ENCODE results near the gene PTRH1. TPM values are rescaled to one million over a fixed set of nuclear protein-coding genes. Genes with fewer than 3 reads are reported as not detected.

PTRH1 gene
- total RNA-seq, 1 donor from 2014 or later: 13.3 TPM

DNA sequence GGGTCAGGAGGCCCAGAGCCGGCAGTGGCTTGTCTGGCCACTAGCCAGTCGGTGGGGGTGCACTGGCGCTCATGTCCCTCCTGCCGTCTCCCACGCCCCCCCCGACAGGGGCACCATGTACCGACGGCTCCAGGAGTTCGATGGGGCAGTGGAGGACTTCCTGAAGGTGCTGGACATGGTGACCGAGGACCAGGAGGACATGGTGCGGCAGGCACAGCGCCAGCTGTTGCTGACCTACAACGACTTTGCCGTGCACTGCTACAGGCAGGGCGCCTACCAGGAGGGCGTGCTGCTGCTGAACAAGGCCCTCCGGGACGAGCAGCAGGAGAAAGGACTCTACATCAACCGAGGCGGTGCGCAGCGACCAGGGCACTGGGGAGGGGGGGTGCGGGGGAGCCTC is 8.5 kb upstream of the PTRH1 start:
- ATAC-seq (ENCODE audit: poor library complexity) (peak; percentile 76), DNase-seq (peak; percentile 62)
- intact Hi-C loops (cut with DNase I): no loop called here

DNA sequence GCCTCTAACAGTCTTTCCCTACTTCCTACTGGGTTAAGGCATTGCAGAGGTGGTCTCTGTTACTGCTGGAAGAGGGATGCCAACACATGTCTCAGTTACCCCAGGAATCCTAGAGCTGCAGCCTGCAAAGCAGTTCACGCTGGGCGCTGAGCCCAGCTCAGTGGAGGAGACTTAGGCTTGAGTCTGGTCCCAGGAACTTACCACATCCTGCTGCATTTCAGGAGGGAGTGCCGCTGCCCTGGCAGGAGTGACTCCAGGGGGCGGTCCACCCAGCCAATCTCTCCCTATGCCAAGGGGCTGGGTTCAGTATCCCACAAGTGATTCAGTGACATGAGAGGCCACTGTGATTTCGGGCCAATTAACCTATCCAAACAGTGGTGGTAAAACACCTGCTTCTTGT is 8.0 kb upstream of the PTRH1 start:
- intact Hi-C loops (cut with DNase I): no loop called here
- no peak for DNase-seq
- ATAC-seq (ENCODE audit: poor library complexity): no peak

DNA sequence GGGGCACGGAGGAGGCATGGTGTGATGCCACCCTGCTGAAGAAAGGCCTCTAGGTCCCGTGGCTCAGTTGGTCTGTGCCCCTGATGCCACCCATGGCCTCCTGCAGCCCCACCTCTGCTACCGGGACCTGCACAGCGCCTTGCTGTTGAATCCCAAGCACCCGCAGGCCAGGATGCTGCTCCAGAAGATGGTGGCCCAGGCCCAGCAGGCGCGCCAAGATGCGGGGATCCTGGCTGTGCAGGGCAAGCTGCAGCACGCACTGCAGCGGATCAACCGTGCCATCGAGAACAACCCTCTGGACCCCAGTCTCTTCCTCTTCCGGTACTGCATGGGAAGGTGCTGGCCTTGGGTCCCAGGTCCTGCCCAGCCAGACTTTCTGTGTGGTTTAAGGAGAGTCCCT is 7.5 kb upstream of the PTRH1 start:
- no peak for DNase-seq
- intact Hi-C loops (cut with DNase I): no loop called here
- no peak for ATAC-seq (ENCODE audit: poor library complexity)

DNA sequence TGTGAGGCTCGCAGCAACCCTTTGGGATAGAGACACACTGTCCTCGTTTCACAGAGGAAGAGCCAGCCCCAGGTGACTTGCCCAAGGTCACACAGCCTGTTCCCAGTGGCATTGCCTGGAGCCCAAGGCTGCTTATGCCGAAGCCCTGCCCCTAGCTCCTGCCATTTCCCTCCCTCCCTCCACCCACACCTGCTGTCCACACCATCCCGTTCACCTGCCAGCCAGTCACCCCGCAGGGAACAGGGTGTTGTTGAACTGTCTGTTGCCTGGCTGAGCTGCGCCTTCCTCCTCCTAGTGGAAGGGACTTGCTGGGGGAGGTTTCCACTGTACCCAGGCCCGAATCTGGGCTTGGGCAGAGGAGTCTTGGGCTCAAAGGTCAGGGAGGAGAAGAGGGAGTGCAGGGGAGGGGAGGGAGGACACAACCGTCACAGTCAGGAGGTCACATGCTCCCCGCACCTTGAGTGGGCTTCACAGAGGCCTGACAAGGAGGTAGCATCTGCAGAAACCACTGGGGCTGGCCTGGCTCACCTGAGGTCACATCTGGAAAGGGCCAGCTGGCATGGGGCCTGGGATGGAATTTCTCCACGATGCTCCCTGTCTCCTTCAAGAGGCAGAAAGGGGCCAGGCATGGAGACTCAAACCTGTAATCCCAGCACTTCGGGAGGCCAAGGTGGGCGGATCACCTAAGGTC is 6.7 kb upstream of the PTRH1 start:
- ATAC-seq (ENCODE audit: poor library complexity) (no peak), DNase-seq (no peak)
- intact Hi-C loops (cut with DNase I): no loop called here

DNA sequence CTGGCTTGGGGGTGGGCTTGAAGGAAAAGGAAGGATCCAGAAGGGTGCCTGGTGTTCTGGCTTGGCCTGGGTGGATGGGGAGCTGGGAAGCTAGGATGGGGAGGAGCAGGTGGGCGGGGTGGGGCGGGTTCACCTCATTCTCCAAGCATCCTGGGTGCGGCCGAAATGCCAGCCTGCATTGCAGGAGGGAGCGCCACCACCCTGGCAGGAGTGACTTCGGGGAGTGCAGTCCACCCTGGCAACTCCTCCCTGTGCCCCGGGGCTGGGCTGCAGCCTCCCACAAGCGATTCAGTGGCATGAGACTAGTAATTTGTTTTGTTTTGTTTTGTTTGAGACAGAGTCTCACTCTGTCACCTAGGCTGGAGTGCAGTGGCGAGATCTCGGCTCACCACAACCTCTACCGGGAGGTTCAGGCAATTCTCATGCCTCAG is 5.9 kb upstream of the PTRH1 start:
- intact Hi-C loops (cut with DNase I): no loop called here
- ATAC-seq (ENCODE audit: poor library complexity) (no peak), DNase-seq (no peak)

DNA sequence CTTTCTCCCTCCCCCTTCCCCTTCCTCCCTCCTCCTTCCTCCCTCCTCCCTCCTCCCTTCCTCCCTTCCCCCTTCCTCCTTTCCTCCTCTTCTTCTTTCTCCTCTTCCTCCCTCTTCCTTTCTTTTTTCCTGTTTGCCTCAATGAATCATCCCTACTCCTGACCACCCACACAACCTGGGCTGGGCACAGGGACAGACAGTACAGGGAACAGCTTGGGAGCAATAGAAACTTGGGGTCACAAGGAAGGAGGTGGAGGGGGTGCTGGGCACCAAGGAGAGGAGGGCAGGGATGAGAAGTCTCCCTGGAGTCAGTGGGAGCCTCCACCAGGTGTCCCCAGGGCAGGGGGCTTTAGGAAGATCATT is 5.4 kb upstream of the PTRH1 start:
- intact Hi-C loops (cut with DNase I): no loop called here
- no peak for DNase-seq
- ATAC-seq (ENCODE audit: poor library complexity): no peak

DNA sequence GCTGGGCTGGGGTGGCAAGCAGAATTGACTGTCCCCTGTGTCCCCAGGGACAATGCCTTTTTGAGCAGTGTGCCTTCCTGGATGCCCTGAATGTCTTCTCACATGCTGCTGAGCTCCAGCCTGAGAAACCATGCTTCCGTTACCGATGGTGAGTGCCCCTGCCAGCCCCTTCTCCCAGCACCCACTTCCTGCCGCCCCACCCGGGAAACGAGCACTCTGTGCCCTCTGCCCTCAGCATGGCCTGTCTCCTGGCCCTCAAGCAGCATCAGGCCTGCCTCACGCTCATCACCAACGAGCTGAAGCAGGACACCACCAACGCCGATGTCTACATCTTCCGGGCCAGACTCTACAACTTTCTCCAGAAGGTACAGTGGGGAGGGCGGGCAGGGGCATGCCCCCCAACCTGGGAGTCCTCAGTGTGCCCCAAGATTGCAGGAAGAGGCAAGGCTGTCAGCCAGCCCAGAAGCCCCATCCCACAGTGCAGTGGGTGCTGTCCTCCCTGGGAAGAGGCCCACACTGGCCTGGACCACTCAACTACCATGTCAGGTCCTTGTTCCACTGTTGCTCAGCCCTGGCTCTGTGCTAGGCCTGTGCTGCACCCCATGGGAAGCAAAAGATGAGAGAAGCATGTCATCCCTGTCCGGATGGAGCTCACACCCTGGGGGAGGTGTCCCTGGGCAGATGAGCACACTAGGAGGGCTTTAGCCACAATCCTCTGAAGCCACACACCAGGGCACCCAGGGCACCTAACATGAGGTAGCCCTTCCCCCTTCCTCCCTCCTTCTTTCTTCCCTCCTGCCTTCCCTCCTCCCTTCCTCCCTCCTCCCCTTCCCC is 4.8 kb upstream of the PTRH1 start:
- intact Hi-C loops (cut with DNase I): no loop called here
- ATAC-seq (ENCODE audit: poor library complexity) (no peak), DNase-seq (no peak)

DNA sequence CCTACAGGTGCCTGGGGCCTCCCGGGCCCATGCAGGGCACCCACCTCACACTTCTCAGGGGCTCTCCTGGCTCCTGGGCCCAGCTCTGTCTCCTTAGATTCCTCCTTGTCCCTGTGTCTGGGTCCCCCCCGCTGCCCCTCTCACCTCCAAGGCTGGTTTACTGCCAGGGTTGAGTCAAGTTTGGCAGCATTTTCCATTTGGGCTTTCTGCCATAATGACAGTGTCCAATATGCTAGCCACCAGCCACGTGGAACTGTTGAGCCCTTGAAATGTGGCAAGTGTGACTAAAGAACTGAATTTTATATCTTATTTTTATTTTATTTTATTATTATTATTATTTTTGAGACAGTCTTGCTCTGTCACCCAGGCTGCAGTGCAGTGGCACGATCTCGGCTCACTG is 2.3 kb upstream of the PTRH1 start:
- no peak for ATAC-seq (ENCODE audit: poor library complexity)
- no peak for DNase-seq
- intact Hi-C loops (cut with DNase I): loop anchor here (5.0 to 10.0 kb wide), 2 partner anchors 105 to 223 kb away; partner anchors contain the start of gene STXBP1

DNA sequence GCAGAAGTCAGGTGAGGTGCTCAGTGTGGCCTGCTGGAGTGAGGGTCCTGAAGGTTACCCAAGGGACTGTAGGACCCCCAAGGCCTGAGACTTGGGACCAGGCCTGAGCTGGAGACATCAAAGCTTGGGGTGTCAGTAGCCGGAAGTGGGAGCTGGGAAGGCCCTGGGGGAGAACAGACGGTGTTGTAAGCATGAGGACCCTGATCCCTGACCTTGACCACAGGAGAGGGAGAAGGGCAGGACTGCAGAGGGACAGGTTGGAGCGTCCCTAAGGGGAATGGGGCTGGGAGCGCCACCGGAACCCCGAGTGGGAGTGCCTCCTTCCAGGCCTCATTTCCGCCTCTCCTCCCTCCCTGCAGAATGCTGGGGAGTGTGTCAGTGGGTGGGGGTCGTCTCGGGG is 949 bp upstream of the PTRH1 start:
- intact Hi-C loops (cut with DNase I): loop anchor here (5.0 to 10.0 kb wide), 2 partner anchors 104 to 222 kb away; partner anchors contain the start of gene STXBP1
- no peak for ATAC-seq (ENCODE audit: poor library complexity)
- no peak for DNase-seq

DNA sequence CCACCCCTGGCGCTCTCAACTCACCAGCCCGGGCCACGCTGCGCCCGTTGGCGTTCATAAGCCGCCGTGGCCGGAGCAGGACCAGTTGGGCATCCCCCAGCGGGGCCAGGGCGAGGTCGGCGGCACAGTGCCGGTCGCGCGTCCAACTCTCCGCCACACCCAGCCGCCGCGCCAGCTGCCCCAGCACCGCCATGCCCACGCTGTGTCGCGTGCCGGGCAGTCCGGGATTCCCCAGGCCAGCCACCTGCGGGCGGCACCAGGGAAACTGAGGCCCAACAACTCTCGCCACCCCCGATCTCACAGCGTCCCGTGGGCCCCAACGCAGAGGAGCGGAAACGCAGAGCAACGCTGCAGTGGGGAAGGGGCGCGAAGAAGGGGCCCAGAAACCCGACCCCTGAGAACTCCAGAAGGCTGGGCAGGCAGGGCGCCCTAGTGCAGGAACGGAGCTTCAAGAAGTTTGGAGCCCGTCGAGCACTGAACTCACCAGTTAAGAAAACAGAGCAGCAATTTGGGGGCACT is 453 bp downstream of the PTRH1 start:
- ATAC-seq (ENCODE audit: poor library complexity) (peak; percentile 21), DNase-seq (peak; percentile 56)
- intact Hi-C loops (cut with DNase I): loop anchor here (5.0 to 10.0 kb wide), 2 partner anchors 103 to 220 kb away; partner anchors contain the start of gene STXBP1

DNA sequence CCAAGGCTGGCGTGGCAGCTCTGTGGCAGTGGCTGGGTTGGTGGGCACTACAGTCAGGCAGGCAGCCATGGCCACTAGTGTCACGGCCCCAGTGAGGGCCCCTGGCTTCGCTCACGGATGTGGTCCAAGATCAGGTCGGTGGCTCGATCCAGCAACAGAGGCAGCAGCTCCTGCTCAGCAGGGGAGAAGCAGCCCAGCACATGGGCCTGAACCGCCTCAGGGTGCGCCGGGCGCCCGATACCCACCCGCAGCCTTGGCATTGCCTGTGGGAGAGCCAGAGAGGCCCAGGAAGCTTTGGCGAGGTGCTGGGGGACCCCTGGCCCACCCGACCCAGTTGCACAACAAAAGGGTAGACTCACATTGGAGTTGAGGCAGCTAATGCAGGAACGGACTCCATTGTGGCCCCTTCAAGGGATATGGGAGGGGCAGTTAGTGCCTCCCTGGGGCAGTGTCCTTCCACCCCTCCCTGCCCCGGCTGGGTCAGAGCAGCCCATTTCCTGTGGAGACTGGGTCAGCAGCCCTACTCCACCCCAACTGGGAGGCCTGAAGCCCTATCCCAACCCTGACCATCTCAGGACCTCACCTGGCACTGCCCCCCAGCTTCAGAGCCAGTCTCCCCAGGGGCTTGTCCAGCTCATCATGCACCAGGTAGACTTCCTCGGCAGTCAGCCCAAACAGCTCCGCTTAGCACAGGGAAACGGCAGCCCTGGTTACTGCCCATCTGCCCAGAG is 1.3 kb downstream of the PTRH1 start:
- DNase-seq: no peak
- ATAC-seq (ENCODE audit: poor library complexity): no peak
- intact Hi-C loops (cut with DNase I): loop anchor here (10.0 kb wide), 1 partner anchor 219 kb away; no protein-coding TSS in a partner anchor

DNA sequence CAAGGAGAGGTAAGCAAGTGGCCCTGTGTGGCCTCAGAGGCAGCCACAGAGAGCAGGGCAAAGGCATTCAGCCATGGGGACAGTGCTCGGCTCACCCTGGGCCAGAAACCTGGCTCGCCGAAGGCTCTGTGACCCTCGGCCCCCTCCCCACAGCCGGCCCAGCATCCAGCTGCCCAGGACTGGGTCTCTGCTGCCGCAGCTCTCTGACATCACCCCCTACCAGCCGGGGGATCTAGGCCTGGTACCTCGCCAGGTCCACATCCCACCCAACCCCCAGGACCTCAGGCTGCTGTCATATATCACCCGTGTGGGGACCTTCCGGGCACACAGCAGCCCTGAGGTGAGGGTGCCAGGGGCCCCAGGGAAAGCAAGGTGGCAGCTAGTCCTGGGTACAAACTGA is 2.6 kb downstream of the PTRH1 start:
- ATAC-seq (ENCODE audit: poor library complexity) (no peak), DNase-seq (no peak)
- intact Hi-C loops (cut with DNase I): loop anchor here (10.0 kb wide), 1 partner anchor 218 kb away; no protein-coding TSS in a partner anchor

DNA sequence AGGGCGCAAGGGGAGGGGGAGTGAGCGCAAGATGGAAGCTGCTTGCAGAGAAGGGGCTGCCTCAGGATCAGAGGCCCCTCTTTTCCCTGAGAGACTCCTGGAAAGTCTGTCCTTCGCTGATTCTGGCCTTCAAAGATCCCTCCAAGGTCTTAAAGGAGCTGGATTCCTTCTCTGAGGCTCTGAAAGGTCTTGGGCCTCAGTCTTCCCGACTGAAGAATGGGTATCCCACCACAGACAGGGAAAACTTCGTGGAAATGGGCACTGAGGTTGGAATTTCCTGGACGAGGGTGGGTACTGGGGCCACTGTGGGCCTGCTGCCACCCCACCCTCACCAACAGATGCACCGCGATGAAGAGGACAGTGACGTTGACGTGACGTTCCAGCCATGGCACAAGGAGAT is 3.1 kb downstream of the PTRH1 start:
- intact Hi-C loops (cut with DNase I): loop anchor here (10.0 kb wide), 1 partner anchor 218 kb away; no protein-coding TSS in a partner anchor
- no peak for ATAC-seq (ENCODE audit: poor library complexity)
- no peak for DNase-seq

DNA sequence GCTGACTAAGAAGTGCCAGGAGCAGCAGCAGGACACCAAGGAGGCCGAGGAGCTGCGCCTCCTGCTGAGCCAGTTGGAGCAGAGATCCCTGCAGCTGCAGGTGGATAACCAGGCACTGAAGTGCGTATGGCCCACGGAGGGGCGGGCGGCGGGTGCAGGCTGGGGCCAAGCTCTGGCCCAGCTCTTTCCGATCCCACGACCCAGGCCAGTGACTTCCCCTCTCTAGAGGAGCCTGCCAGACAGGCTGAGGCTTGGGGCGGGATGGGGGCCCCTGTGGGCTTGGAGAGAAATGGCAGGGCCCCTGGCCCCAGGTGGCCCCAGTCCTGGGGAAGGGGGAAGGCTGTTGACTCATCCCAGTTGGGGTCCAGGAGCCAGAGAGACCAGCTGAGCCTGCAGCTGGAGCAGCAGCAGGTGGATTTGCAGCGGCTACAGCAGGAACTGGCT is 3.6 kb downstream of the PTRH1 start:
- intact Hi-C loops (cut with DNase I): loop anchor here (10.0 kb wide), 1 partner anchor 217 kb away; no protein-coding TSS in a partner anchor
- no peak for ATAC-seq (ENCODE audit: poor library complexity)

DNA sequence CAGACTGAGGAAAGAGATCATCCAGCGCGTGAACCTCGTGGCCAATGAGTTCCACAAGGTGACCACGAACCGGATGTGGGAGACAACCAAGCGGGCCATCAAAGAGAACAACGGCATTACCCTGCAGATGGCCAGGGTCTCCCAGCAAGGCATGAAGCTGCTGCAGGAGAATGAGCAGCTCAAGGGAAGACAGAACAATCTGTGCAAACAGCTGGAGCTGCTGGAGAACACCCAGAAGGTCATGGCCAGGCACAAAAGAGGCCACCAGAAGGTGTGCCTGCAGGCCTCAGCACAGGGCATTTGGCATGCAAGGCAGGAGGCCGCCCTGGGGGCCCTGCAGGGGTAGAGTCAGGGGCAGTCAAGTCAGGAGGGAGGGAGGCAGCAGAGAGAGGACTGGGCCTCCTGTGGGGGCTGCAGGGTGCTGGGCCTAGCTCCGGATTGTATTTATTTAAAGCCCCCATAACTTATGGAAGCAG is 4.2 kb downstream of the PTRH1 start:
- ATAC-seq (ENCODE audit: poor library complexity) (no peak), DNase-seq (no peak)
- intact Hi-C loops (cut with DNase I): loop anchor here (10.0 kb wide), 1 partner anchor 216 kb away; no protein-coding TSS in a partner anchor

More for the DNA sequence above, 3.6 kb downstream of the PTRH1 start:
- DNase-seq: no peak

DNA sequence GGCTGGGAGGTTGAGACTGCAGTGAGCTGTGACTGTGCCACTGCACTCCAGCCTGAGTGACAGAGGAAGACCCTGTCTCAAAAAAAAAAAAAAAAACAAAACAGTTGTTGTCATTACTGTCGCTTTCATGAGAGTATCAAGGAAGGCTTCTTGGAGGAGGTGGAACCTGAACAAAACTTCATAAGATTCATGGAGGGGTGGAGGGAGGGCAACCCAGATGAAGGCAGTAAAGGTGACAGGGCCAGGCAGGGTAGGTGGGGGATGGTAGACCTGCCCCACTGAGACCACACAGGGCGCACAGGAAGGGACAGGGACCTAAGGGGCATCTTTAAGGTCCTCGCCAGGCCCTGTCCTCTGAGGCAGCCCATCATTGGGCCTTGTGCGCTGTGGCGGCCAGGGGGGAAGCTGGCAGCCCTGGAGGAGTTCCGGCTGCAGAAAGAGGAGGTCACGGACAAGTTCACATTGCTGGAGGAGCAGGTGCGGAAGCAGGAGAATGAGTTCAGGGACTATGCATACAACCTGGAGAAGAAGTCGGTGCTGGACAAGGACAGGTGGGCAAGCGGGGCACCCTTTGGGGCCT is 5.2 kb downstream of the PTRH1 start:
- intact Hi-C loops (cut with DNase I): loop anchor here (10.0 kb wide), 1 partner anchor 215 kb away; no protein-coding TSS in a partner anchor

DNA sequence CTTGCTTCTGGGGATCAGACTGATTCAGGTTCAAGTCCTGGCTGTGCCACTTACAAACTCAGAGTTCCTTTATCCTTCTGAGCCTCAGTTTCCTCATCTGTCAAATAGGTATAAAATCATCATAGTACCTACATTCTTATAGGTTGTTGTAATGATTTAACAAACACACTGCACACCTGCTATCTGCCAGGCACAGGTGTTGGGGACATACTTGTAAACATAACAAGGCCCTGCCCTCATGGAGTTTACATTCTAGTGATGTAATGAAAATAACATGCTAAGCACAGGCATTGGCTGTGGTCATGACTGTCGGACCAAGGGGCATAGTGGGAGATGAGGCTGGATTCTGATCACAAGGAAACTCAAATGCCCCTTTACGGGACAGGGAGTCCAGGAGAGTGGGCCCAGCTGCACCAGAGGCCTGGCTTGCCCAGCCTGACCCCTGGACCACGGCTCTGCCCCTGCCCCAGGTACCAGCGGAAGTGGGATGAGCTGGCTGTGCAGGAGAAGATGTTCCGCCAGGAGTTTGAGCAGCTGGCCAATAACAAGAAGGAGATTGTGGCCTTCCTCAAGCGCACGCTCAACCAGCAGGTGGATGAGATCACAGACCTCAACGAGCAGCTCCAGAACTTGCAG is 6.4 kb downstream of the PTRH1 start:
- intact Hi-C loops (cut with DNase I): no loop called here
- no peak for DNase-seq
- ATAC-seq (ENCODE audit: poor library complexity): no peak

More for the DNA sequence above, 5.2 kb downstream of the PTRH1 start:
- ATAC-seq (ENCODE audit: poor library complexity) (no peak), DNase-seq (no peak)

DNA sequence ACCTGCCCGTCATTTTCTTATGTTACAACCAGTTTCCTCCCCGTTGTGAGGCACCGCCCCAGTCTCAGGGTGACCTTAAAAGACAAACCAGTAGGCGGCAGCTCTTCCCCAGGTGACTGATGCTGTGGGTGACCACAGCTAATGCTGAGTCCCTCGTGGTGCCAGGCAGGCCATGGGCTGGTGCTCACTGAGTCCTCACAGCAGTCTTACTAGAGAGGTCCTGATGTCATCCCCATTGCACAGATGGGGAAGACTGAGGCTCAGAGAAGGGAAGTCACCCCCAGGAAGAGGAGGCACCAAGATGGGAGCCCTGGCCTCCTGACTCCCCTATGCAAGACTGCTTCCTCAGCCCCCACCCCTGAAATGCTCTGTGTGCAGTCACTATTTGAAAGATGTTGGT is 7.7 kb downstream of the PTRH1 start:
- DNase-seq (no peak), ATAC-seq (ENCODE audit: poor library complexity) (no peak)
- intact Hi-C loops (cut with DNase I): no loop called here

Measured in Right ventricle myocardium superior (tissue), 1 donor.